GM21528 (cell line): ENCODE results near the gene DND1.
"Not testable (repeated sequence)": the region's sequence is repeated elsewhere in the genome, so short reads cannot be mapped to it uniquely, and the experiment has no call there.

Experiments used
- ATAC-seq: cut with Tn5 transposase; IDR thresholded peaks from one replicate; pipeline ENCODE4 v1.9.1; 2021; ENCODE audit warnings: mild to moderate bottlenecking, moderate library complexity; ENCODE audit not compliant: unreplicated experiment, low FRiP score

The DND1 gene

DNA sequence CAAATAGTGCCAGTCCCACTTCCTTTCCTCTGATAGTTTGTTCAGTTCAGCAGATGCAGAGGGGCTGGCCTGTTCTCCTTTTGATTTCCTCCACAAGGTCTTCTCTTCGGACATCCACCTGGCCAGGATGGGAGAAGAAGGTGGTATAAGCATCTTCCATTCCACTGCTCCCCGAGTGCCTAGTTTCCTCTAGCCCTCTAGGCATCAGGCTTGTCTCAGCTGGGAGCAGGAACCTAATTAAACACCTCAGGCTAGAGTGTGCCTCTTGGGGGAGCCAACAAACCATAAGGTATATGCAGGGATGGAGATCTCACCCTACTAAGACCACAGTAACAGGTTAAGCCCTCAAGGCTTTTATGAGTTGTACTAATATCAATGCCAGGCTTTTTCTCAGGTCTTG is 835 bp upstream of the DND1 start:
- no peak for ATAC-seq

DNA sequence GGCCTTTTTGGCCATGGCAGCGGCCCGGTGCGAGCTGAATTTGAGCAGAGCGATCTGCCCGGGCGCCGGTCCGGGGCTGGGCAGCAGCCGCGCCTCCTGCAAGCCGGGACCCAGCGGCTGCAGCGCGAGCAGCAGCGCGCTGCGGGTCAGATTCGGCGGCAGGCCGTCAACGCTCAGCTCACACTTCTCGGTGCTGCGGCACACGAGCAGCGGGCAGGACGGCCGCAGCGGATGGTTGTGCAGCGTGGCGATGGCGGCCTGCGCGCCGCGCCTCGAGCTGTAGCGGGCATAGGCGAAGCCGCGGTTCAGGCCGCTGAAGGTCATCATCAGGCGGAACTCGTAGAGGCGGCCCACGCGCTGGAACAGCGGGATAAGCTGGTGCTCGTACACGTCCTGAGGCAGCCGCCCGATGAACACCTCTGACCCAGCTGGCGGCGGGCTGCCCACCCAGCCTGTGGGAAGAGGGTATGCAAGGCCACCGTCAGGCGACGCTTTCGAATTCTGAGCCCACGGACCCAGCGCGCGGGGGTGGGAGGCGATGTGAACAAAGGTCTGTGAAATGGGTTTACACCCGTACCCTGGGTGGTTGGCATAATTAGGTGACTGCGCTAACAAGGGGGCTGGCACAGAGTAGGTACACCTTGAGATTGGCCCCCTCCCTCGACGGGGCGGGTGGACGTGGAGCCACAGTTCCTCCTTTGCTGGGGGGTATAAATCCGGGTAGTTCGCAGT is 755 bp downstream of the DND1 start:
- ATAC-seq = no peak

DNA sequence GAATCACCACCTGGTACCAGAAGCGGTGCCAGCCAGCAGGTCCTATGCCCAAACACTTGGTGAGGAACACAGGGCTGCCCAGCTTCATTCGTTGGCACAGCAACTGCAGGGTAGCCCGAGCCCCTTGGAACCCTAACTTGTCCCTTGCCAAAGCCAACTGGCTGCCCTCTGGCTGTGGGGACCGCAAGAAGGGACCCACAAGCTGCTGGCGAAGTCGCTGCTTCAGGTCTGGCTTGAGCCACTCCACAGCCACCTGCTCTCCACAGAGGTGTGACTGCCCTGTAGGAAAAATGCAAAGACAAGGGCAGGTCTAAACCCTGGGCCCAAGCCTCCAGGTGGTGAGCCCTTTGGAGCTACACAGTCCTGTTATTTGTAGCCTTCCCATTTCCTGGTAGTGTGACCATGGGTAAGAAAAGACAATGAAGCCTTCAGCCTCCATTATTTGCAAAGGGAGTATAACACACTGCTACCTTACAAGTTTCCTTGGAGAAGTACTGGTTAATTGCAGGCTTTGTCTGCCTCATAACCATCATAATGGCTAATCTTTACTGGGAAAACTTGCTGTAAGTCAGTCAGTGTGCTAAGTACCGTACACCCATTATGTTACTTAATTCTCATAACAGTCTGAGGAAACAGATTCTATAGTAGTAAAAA is 1.8 kb downstream of the DND1 start:
- no peak for ATAC-seq

DNA sequence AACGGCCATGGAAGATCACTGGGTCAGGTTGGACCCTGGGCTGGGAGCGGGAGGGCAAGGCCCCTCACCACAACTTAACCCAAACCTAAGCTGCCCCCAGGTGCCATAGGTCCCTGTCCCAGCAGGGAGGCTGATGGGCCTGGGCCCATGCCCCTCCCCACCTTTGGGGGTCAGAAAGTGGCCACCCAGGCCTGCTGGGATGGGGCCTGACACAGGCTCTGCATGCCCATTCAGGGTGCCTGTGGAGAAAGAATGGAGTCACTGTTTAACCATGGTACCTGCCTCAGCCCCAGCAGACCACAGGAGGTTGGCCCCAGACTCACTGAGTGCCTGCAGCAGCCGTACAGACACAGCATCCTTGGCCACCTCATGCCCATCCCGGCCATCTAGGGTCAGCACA is 2.3 kb downstream of the DND1 start:
- ATAC-seq = not testable (repeated sequence)

DNA sequence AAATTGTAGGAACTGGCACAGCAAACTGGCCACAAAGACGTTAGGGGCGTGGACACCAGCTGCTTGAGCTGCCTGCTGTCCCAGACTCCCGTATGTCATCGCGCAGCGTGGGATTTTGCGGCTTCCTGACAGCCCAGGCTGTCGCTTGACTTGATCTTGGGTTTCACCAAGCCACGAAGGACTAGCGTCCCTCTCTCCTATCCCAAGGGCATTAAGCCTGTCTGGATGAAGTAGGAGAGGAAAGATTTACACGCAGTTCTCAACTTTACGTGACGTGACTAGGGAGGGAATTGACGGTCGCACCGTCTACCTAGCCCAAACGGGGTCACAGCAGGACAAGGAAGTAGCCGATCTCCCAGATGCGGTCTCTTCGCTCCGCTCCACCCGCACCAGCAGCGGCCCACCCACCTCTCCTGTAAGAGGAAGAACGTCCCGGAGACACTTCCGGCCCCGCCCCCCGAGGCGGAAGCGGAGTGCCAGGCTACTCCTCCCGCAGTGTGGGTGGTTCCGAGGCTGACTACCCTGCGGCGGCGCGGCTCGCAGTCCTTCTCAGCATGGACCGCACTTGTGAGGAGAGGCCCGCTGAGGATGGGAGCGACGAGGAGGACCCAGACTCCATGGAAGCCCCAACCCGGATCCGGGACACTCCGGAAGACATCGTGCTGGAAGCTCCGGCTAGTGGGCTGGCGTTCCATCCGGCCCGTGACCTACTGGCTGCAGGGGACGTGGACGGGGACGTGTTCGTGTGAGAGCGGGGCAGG is 8.8 kb downstream of the DND1 start, which contains the start of gene WDR55:
Gene WDR55 (plus strand): TSS at position 546 of the 761 bp plus-strand sequence. CDS start 9 bp downstream, at position 555.
- peak; percentile 99 for ATAC-seq

DNA sequence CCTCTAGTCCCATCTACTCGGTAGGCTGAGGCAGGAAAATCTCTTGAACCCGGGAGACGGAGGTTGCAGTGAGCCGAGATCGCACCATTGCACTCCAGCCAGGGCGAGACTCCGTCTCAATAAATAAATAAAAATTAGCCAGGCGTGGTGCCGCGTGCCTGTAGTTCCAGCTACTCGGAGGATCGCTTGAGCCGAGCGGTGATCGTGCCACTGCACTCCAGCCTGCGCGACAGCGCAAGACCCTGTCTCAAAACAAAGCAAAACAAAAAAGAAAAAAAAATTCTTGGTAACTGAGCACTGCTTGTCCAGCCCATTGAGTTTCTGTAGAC is 9.4 kb downstream of the DND1 start:
- ATAC-seq = no peak

DNA sequence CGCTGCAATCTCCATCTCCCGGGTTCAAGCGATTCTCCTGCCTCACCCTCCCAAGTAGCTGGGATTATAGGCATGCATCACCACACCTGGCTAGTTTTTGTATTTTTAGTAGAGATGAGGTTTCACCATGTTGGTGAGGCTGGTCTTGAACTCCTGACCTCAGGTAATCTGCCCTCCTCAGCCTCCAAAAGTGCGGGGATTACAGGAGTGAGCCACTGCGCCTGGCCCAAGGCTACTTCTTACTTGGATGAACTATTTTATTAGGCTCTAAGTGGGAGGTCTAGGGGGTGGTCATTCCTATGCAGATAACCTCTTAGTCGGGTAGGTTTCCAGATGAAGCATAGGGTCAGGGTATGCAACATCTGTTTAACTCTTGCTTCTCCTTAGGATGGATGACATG is 13.0 kb downstream of the DND1 start:
- not testable (repeated sequence) for ATAC-seq

DNA sequence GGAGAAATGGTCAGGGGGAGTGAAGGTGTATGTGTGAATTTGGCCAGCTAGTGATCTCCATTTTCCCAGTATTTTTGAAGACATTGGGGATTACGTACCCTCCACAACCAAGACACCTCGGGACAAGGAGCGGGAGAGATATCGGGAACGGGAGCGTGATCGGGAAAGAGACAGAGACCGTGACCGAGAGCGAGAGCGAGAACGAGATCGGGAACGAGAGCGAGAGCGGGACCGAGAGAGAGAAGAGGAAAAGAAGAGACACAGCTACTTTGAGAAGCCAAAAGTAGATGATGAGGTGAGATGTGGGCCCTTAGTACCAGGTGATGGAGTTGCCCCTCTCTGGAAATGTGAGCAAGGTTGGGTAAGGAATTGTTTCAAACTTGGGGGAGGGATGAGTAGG is 14.5 kb downstream of the DND1 start:
- no peak for ATAC-seq

DNA sequence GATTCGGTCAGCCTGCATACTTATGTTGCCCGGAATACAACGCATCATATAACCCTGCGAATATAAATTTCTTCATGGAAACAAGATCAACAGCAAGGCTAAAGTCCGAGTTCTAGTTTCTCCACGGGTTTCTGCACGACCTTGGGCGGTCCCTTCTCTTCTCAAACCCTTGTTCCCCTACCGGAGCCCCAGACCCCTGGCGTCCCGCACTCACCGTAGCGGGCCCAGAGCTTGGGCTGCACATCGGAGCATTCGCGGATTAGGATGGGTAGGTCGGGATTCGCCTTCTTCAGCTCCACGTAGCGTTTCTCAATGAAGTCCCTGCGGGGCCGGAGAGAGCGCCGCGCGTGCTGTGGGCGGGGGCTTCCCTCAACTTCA is 26.3 kb downstream of the DND1 start:
- ATAC-seq = no peak

DNA sequence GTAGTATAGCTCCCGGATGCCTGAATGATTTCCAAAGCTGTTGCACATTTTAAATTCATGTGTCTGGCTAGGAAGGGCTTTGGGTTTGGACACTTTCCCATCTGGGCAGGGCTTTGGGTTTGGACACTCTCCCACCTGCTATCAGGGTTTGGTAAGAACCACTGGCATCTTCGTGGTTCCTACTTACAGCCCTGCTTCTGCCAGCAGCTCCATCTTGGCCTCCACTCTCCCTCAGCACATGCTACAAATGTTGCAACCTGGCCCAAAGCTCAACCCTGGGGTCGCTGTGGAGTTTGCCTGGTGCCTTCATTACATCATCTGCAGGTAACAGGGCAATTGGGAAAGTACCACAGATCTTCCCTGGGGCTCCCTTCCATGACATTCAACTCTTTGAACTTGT is 30.7 kb downstream of the DND1 start:
- ATAC-seq = no peak

DNA sequence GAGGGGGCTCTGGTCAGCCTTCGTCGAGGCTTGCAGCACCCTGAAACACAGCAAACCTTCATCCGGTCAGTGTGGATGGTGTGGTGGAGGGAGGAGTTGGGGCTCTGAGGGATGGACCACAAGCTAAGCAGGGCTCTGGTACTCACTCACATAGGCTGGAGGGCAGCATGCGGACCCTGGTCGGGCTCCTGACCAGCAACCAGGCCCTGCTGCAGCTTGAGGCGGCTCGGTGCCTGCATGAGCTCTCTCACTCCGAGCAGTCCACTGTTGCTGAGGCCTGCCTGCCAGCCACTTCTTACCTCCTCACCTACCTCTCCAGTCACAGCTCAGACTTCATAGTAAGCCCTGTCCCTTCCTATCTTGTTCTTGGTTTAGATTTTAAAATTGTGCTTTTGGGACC is 31.7 kb downstream of the DND1 start:
- no peak for ATAC-seq

DNA sequence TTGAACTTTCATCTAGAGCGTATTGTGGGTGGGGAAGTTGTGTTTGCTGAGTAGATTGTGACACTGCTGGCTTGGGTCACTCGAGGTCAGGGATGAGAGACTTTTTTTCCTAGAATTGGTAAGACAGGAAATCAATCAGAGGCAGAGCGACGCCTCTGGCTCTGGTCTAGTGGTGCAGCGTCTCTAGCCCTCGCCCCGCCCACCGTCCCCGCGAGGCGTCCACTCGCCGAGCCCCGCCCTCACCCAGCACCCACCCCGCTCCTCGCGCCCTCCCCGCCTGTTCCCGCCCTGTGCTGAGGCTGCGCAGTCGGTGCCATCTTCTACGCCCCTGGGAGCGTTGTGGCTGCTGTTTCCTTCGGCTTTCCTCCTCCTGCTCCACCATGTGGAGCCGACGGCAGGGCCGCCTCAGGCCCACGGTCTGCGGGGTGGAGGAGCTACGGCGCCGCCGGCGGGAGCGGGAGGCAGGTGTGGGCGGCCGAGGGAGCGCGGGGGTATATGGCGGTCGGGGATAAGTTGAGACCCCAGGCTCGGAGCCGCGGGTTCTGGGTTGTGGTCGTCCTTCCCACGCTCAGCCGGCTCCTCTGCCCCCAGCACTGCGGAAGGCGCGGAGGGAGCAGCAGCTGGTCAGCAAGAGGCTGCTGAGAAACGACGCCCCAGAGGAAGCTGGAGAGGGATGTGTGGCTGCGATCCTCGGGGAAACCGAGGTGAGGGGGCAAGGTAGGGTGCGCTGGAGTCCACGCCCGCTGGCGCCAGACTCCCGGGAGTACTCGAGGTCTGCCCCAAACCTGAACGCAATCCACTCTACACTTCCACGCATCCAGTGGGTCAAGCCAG is 34.0 kb downstream of the DND1 start, which contains the start of gene TMCO6:
Gene TMCO6 (plus strand): TSS at position 304 of the 834 bp plus-strand sequence. CDS start 77 bp downstream, at position 381.
- peak; percentile 88 for ATAC-seq

DNA sequence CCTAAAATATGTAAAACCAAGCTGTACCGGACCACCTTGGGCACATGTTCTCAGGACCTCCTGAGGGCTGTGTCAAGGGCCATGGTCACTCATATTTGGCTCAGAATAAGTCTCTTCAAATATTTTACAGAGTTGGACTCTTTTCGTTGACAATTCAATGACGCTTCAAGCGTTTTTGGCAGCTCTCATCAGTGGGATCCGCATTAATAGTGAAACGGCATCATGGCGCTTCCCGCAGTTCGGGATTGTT is 34.6 kb downstream of the DND1 start:
- ATAC-seq = not testable (repeated sequence)

DNA sequence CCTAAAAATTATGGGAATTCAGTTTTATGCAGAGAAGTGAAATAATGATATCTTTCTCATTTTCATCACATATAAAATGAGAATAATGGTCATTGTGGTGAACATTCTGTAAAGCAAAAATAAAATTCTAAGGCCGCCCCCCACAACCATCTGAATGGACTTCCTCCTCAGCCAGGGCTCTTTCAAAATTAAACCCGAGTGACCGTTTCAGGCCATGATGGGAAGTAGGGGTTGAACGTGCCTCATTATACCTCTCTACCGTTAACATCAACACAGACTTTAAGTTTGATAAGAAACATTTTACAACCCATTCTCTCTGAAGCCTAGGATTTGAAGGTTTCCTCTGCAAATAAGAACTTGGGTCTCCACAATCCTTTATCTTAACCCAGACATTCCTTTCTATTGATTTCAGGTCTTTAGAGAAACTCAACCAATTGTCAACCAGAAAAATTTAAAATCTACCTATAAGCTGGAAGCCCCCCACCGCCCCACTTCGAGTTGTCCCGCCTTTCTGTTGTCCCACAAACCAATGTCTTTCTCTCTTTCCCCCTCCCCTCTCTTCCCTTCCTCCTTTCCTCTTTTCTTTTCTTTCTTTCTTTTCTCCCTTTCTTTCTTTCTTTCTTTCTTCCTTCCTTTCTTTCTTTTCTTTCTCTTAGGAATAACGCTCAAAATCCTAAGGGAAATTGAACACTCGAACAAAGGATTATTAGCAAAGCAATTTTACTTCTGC is 35.8 kb downstream of the DND1 start:
- no peak for ATAC-seq

DNA sequence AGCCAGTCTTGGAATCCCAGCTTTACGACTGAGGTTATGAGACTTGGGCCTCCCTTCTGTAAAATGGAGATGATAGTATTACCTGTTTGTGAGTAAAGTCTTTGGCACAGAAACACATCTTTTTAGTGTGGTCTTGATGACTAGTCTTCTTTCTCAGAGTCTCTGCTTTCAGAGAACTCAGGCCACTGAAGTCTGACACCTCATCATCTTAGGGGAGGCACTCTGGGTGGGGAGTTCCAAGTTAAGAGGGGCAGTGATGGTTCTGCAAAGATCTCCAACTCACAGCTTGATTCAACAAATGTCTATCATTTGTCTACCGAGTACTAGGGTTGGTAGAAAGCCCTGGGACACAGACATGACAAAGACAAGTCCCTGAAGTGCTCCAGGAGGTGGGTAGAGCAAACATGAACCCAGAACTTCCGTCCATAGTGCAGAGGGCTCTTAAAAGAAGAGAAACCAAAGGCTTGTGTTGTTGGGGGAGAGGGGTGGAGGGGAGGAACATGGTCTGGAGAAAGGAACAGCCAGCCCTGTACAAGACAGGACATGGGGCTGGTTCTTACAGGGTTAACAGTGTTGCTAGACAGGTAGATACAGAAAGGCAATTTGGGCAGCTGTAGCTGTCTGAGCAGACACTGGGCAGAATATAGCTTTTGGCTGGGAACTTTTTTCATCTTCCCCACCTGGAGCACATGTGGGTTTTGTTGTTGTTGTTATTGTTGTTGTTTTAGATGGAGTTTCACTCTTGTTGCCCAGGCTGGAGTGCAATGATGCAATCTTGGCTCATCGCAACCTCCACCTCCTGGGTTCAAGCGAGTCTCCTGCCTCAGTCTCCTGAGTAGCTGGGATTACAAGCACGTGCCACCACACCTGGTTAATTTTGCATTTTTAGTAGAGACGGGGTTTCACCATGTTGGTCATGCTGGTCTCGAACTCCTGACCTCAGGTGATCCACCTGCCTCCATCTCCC is 37.8 kb downstream of the DND1 start:
- ATAC-seq = no peak

DNA sequence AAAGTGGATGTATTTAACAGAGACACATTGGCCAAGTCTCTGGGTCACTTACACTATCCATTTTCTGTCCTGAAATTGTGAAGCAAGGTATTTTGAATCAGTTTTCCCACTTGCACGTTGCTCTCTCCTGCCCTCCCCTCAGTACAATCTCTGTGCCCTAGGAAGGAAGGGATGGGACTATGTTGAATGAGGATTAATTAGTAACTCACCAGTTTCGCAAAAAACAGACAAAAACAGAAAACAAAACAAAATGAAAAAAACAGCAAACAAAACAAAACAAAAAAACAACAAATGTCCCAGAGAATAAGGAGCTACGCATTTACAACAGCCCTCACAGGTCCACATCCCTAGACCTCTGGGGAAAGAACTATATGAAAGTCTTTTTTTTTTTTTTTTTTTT is 39.3 kb downstream of the DND1 start:
- no peak for ATAC-seq

DNA sequence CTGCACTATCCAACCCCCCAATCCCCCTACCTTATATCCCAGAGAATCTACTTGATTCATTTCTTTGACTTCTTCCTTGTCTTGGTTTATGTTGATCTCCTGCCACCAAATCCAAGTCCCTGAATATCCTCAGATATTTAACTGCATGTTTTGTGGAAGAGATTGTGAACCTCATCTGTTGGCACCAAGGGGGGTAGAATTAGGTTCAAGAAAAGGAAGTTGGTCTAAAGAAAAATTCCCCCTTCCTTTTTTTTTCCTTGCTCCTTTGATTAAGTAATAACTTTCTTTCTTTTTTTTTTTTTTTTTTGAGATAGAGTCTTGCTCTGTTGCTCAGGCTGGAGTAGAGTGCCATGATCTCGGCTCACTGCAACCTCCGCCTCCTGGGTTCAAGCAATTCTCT is 39.9 kb downstream of the DND1 start:
- no peak for ATAC-seq

DNA sequence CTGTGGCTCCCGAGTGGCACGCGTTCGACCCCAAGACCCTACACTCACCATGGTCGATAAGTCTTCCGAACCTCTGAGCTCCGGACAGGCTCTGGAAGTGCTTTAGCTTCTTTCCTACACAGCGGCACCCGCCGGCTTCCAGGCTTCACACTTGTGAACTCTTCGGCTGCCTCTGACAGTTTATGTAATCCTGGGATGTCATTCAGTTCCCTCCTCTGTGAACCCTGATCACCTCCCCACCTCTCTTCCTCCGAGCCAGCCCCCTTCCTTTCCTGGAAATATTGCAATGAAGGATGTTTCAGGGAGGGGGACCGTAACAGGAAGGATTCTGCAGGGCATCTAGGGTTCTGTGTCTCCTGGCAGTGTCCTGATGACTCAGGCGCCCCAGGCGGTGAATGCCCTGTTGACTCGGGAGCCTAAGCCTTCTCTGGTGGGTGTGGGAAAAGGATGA is 40.3 kb downstream of the DND1 start, which contains the start of gene CD14:
Gene CD14 (minus strand): TSS at position 155 of the 451 bp plus-strand sequence. CDS start 104 bp downstream, at position 51.
- no peak for ATAC-seq
